ENCODE measurements around the gene DECR2. TPM values are rescaled to one million over a fixed set of nuclear protein-coding genes. Genes with fewer than 3 reads are reported as not detected.

Gene DECR2
- total and polyA plus RNA-seq, 2 of the 13 experiments (the other 11 are each of a cell fraction or from before 2014, with no cell fraction given) = 36.3 to 44.6 TPM

DNA sequence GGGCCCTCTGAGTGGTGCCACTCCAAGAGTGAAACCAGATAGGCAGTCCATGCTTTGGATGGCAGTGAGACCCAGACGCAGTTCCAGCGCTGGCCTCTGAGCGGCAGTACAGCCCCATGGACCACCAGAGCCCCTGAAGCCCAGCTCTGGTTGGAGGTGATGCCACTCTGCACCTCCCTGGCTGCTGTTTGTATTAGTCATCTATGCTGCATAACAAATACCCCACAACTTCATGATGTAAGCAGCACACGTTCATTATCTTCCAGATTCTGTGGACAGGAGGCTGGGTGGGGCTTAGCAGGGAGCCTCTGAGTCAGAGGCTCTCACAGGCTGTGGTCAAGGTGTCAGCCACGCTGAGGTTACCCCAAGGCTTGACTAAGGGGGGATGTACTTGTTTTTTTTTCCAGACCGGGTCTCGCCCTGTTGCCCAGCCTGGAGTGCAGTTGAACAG is 9.8 kb upstream of the DECR2 start (continued):
- TF ChIP-seq ZNF580 (CRISPR knock-in tag; IDR thresholded peaks at IDR 0.05; ENCODE audit: borderline replicate concordance, low read depth) (0 out of 2 replicates have a peak, but pooled peaks have one; percentile 22), ZNF674 (CRISPR knock-in tag; IDR thresholded peaks at IDR 0.05; ENCODE audit: low read depth) (no peak), ZFX (CRISPR knock-in tag; IDR thresholded peaks at IDR 0.05; ENCODE audit: low read depth) (0 out of 2 replicates have a peak, but pooled peaks have one; percentile 15), SRSF9 (IDR thresholded peaks at IDR 0.05; ENCODE audit: borderline replicate concordance, insufficient read depth, low read depth, low read length, poor library complexity, severe bottlenecking) (no peak), PATZ1 (CRISPR knock-in tag; IDR thresholded peaks at IDR 0.05) (0 out of 2 replicates have a peak, but pooled peaks have one; percentile 18), ZKSCAN1 (IDR thresholded peaks at IDR 0.05; ENCODE audit: low read length) (0 out of 2 replicates have a peak, but pooled peaks have one; percentile 19), KDM2A (CRISPR knock-in tag; IDR thresholded peaks at IDR 0.05; ENCODE audit: borderline replicate concordance, low read depth) (peak; percentile 49; the same call in 1 of the 2 replicates), IKZF5 (CRISPR knock-in tag; IDR thresholded peaks at IDR 0.05) (peak; percentile 42; the same call in 1 of the 2 replicates), KLF16 (CRISPR knock-in tag; IDR thresholded peaks at IDR 0.05) (0 out of 4 replicates have a peak, but pooled peaks of 1 of the 2 experiments have one; percentile 23), GLMP (CRISPR knock-in tag; IDR thresholded peaks at IDR 0.05; ENCODE audit: borderline replicate concordance) (no peak), EP300 (IDR thresholded peaks at IDR 0.05; ENCODE audit: low read depth in 2 of 2, low read length in 2 of 2) (no peak), EP300 (CRISPR knock-in tag; IDR thresholded peaks at IDR 0.05; ENCODE audit: borderline replicate concordance) (0 out of 2 replicates have a peak, but pooled peaks have one; percentile 21), NFKB2 (CRISPR knock-in tag; IDR thresholded peaks at IDR 0.05; ENCODE audit: borderline replicate concordance) (peak; percentile 35; the same call in 1 of the 2 replicates), ETV5 (CRISPR knock-in tag; IDR thresholded peaks at IDR 0.05; ENCODE audit: borderline replicate concordance) (0 out of 2 replicates have a peak, but pooled peaks have one; percentile 12), HDAC2 (CRISPR knock-in tag; IDR thresholded peaks at IDR 0.05) (0 out of 2 replicates have a peak, but pooled peaks have one; percentile 40), ZBTB33 (CRISPR knock-in tag; IDR thresholded peaks at IDR 0.05) (peak; percentile 46; the same call in 1 of the 2 replicates), SALL1 (CRISPR knock-in tag; IDR thresholded peaks at IDR 0.05) (peak; percentile 39; the same call in 1 of the 2 replicates), HMGXB4 (CRISPR knock-in tag; IDR thresholded peaks at IDR 0.05; ENCODE audit: borderline replicate concordance in 1 of 2, low read depth in 1 of 2) (peak; percentile 38 to 39; a peak in 1 of 4 replicates), KDM3A (CRISPR knock-in tag; IDR thresholded peaks at IDR 0.05; ENCODE audit: low read depth) (0 out of 2 replicates have a peak, but pooled peaks have one; percentile 32)

Measured in HepG2 (cell line).